Measurements from ENCODE around the gene HAUS8. TPM values are rescaled to one million over a fixed set of nuclear protein-coding genes. Genes with fewer than 3 reads are reported as not detected.

HAUS8 gene
- total and polyA plus RNA-seq, 2 of the 4 experiments (the other 2 are of a cell fraction), result 3.4 to 14.2 TPM

- no TSS peak for BruUV-seq (replicated peaks)
- 100% methylated on average over 2 of the region's 6 CpGs; no CpG with 5 or more reads in 1 of the 2 experiments for WGBS, 2 experiments (ENCODE audit: extremely low coverage in 2 of 2, insufficient read length in 1 of 2)
Observed at GRCh38 chr19:17031741-17032140, 43.5 kb downstream of the HAUS8 start.

More at GRCh38 chr19:17031741-17032140, 43.5 kb downstream of the HAUS8 start:
- ChIA-PET CTCF (no interaction called here), POLR2A (ENCODE audit: unreplicated experiment) (interaction anchor here (0.6 kb wide), 1 partner anchor 11 kb away, joined by 6 read pairs; no protein-coding TSS in a partner anchor)
- Histone ChIP-seq H4K5ac (ENCODE audit: low read depth, low read length) (no peak overlapping the region), H2BK15ac (ENCODE audit: low read depth, low read length) (no peak overlapping the region), H3K27ac (ENCODE audit: insufficient read depth, low read length) (no peak overlapping the region), H2BK20ac (ENCODE audit: low read depth, low read length) (no peak overlapping the region), H4K20me1 (ENCODE audit: insufficient read depth, low read length) (no peaks in the 10 kb centered on the region), H2BK5ac (ENCODE audit: low read depth, low read length, poor library complexity, severe bottlenecking) (no peak overlapping the region), H3K9me3 (ENCODE audit: control insufficient read depth, insufficient read depth, low read length) (no peaks in the 10 kb centered on the region; the same call in 1 of the 2 replicates), H3K4me1 (ENCODE audit: control insufficient read depth, insufficient read depth, low read length) (no peaks in the 10 kb centered on the region), H3K27me3 (ENCODE audit: control insufficient read depth, insufficient read depth, low read length) (peaks cover 23% of the 10 kb centered on the region), H3K79me1 (ENCODE audit: low read depth in 1 of 2, low read length in 2 of 2) (no peaks in the 10 kb centered on the region), H2AK5ac (ENCODE audit: low read depth, low read length) (no peak overlapping the region), H3K4me2 (ENCODE audit: low read depth, low read length) (no peak overlapping the region), H4K91ac (ENCODE audit: insufficient read depth, low read depth, low read length) (no peak overlapping the region), H3K18ac (ENCODE audit: low read depth, low read length) (no peak overlapping the region), H4K8ac (ENCODE audit: low read depth in 2 of 2, low read length in 2 of 2) (no peak overlapping the region), H2AK9ac (replicated peaks; ENCODE audit: low read depth, low read length, poor library complexity) (no peak overlapping the region), H2BK120ac (ENCODE audit: low read depth, low read length) (no peak overlapping the region), H3K9me1 (ENCODE audit: insufficient read depth, low read length) (no peaks in the 10 kb centered on the region), H3K4me3 (ENCODE audit: insufficient read depth, low read depth, low read length) (no peak overlapping the region), H2AFZ (replicated peaks; ENCODE audit: low read length, poor library complexity) (no peak overlapping the region), H3K36me3 (ENCODE audit: control insufficient read depth, insufficient read depth, low read length) (no peaks in the 10 kb centered on the region), H3K14ac (replicated peaks; ENCODE audit: low read depth, low read length) (no peak overlapping the region), H3K9ac (ENCODE audit: low read depth, low read length) (no peak overlapping the region), H3K56ac (ENCODE audit: extremely low read depth, insufficient read depth, low read length) (no peak overlapping the region), H3K4ac (ENCODE audit: low read depth, low read length) (no peak overlapping the region), H3K23ac (ENCODE audit: low read depth, low read length) (no peak overlapping the region)
- ATAC-seq (ENCODE audit: low read depth), result no peak
- in situ Hi-C loops (cut with MboI; ENCODE audit: low sequenced_read_pairs) (no loop called here), intact Hi-C loops (cut with micrococcal nuclease) (no loop called here), dilution Hi-C loops (cut with HindIII; ENCODE audit: low sequenced_read_pairs, unreplicated experiment) (no loop called here)
- no peak for DNase-seq
- TF ChIP-seq POLR2A (IDR thresholded peaks at IDR 0.05; ENCODE audit: low read depth, low read length) (no peak), CEBPB (IDR thresholded peaks at IDR 0.05; ENCODE audit: low read depth, low read length) (no peak), MAZ (IDR thresholded peaks at IDR 0.05; ENCODE audit: borderline replicate concordance, low read depth, low read length) (no peak), MXI1 (IDR thresholded peaks at IDR 0.05; ENCODE audit: borderline replicate concordance, low read depth, low read length) (no peak), ELK1 (IDR thresholded peaks at IDR 0.05; ENCODE audit: borderline replicate concordance, low read depth, low read length) (no peak), NFE2L2 (IDR thresholded peaks at IDR 0.05; ENCODE audit: low read depth, low read length) (no peak), RAD21 (IDR thresholded peaks at IDR 0.05; ENCODE audit: low read length) (no peak), SMC3 (IDR thresholded peaks at IDR 0.05; ENCODE audit: low read depth, low read length) (no peak), RCOR1 (IDR thresholded peaks at IDR 0.05; ENCODE audit: insufficient replicate concordance, low read length) (no peak), BHLHE40 (IDR thresholded peaks at IDR 0.05; ENCODE audit: low read depth, low read length) (no peak), CTCF (conservative IDR thresholded peaks at IDR 0.05; ENCODE audit: low read depth, low read length) (no peak), FOS (IDR thresholded peaks at IDR 0.05; ENCODE audit: low read depth, low read length) (no peak), CHD1 (IDR thresholded peaks at IDR 0.05; ENCODE audit: low read depth, low read length) (no peak), MAFK (IDR thresholded peaks at IDR 0.05; ENCODE audit: low read depth, low read length) (no peak), RFX5 (IDR thresholded peaks at IDR 0.05; ENCODE audit: low read depth, low read length) (no peak)
- TF ChIP-seq, protein P1, sequence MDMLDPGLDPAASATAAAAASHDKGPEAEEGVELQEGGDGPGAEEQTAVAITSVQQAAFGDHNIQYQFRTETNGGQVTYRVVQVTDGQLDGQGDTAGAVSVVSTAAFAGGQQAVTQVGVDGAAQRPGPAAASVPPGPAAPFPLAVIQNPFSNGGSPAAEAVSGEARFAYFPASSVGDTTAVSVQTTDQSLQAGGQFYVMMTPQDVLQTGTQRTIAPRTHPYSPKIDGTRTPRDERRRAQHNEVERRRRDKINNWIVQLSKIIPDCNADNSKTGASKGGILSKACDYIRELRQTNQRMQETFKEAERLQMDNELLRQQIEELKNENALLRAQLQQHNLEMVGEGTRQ (IDR thresholded peaks at IDR 0.05; ENCODE audit: low read depth, low read length), result no peak
